Ovary (tissue), 3 donors: ENCODE results near the gene SLC12A5.

Source experiments
- CTCF ChIP-seq, 3 donors: fragments of 450-650 bp in 2 of 3; fragments of 200-600 bp in 1 of 3; IDR thresholded peaks; one replicate each; pipeline versions ENCODE4 v1.5.1 to v1.8.0; 2016 to 2022; ENCODE audit warnings: antibody characterized with exemption in 3 of 3, mild to moderate bottlenecking in 1 of 3
- POLR2A ChIP-seq: fragments of 450-650 bp; IDR thresholded peaks from one replicate; pipeline ENCODE4 v1.6.1; 2017; ENCODE audit warnings: antibody characterized with exemption, mild to moderate bottlenecking, moderate library complexity
- donor health status: DM: no; HTN: no; CAD: no.

- peak in 2 of 3 donors; percentile 60 to 72 for TF ChIP-seq CTCF (IDR thresholded peaks at IDR 0.05)
- peak; percentile 98 for TF ChIP-seq POLR2A
Measured at GRCh38 chr20:46089417-46090388, 60.7 kb downstream of the SLC12A5 start, which contains the start of gene NCOA5.
